ENCODE measurements around the gene NR2F1-AS1. TPM values are rescaled to one million over a fixed set of nuclear protein-coding genes. Genes with fewer than 3 reads are reported as not detected.

NR2F1-AS1 gene
- total and polyA plus RNA-seq, 2 experiments from 2014 or later = 0.59 to 4.5 TPM

- TF ChIP-seq, protein P1, sequence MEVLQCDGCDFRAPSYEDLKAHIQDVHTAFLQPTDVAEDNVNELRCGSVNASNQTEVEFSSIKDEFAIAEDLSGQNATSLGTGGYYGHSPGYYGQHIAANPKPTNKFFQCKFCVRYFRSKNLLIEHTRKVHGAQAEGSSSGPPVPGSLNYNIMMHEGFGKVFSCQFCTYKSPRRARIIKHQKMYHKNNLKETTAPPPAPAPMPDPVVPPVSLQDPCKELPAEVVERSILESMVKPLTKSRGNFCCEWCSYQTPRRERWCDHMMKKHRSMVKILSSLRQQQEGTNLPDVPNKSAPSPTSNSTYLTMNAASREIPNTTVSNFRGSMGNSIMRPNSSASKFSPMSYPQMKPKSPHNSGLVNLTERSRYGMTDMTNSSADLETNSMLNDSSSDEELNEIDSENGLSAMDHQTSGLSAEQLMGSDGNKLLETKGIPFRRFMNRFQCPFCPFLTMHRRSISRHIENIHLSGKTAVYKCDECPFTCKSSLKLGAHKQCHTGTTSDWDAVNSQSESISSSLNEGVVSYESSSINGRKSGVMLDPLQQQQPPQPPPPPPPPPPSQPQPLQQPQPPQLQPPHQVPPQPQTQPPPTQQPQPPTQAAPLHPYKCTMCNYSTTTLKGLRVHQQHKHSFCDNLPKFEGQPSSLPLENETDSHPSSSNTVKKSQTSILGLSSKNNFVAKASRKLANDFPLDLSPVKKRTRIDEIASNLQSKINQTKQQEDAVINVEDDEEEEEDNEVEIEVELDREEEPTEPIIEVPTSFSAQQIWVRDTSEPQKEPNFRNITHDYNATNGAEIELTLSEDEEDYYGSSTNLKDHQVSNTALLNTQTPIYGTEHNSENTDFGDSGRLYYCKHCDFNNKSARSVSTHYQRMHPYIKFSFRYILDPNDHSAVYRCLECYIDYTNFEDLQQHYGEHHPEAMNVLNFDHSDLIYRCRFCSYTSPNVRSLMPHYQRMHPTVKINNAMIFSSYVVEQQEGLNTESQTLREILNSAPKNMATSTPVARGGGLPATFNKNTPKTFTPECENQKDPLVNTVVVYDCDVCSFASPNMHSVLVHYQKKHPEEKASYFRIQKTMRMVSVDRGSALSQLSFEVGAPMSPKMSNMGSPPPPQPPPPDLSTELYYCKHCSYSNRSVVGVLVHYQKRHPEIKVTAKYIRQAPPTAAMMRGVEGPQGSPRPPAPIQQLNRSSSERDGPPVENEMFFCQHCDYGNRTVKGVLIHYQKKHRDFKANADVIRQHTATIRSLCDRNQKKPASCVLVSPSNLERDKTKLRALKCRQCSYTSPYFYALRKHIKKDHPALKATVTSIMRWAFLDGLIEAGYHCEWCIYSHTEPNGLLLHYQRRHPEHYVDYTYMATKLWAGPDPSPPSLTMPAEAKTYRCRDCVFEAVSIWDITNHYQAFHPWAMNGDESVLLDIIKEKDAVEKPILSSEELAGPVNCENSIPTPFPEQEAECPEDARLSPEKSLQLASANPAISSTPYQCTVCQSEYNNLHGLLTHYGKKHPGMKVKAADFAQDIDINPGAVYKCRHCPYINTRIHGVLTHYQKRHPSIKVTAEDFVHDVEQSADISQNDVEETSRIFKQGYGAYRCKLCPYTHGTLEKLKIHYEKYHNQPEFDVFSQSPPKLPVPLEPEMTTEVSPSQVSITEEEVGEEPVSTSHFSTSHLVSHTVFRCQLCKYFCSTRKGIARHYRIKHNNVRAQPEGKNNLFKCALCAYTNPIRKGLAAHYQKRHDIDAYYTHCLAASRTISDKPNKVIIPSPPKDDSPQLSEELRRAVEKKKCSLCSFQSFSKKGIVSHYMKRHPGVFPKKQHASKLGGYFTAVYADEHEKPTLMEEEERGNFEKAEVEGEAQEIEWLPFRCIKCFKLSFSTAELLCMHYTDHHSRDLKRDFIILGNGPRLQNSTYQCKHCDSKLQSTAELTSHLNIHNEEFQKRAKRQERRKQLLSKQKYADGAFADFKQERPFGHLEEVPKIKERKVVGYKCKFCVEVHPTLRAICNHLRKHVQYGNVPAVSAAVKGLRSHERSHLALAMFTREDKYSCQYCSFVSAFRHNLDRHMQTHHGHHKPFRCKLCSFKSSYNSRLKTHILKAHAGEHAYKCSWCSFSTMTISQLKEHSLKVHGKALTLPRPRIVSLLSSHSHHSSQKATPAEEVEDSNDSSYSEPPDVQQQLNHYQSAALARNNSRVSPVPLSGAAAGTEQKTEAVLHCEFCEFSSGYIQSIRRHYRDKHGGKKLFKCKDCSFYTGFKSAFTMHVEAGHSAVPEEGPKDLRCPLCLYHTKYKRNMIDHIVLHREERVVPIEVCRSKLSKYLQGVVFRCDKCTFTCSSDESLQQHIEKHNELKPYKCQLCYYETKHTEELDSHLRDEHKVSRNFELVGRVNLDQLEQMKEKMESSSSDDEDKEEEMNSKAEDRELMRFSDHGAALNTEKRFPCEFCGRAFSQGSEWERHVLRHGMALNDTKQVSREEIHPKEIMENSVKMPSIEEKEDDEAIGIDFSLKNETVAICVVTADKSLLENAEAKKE (CRISPR knock-in tag; IDR thresholded peaks at IDR 0.05) = no peak
- TF ChIP-seq ETS1 (IDR thresholded peaks at IDR 0.05) (no peak), STAT1 (IDR thresholded peaks at IDR 0.05; ENCODE audit: unreplicated experiment) (no peak), ZNF114 (CRISPR knock-in tag; IDR thresholded peaks at IDR 0.05) (no peak)
Observed at GRCh38 chr5:93430118-93430517, 150.9 kb downstream of the NR2F1-AS1 start (continued).

DNA sequence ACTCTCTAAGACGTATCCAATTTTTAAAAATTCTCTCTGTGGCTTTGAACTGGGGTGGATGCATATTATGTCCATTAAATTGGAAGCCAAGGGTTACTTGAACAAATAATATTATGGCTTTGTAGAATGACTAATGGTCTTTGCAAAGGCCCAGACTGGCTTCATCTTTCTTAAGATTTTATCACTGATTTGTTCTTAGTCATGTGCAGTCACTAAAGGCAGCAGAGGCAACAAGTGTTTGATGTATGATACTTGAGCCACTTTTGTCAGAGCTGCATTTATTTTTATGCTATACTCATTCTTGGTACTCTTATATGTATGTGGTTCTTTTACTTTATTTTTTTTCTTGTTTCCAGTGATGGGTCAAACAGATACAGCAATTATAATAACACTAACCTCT, 152.2 kb downstream of the NR2F1-AS1 start:
- Mint-ChIP-seq H3K36me3 (ENCODE audit: low read depth) (no peaks in the 10 kb centered on the region), H3K4me3 (no peak overlapping the region), H3K9me3 (no peaks in the 10 kb centered on the region), H3K27ac (no peak overlapping the region; the same call in 1 of the 2 replicates), H3K27me3 (ENCODE audit: insufficient read depth, low read depth, poor library complexity) (no peaks in the 10 kb centered on the region), H3K4me1 (peaks cover 40% of the 10 kb centered on the region)
- TF ChIP-seq POLR2AphosphoS5 (IDR thresholded peaks at IDR 0.05; ENCODE audit: low read depth) = no peak
- no peaks in the 10 kb centered on the region for H3K36me3 ChIP-seq (ENCODE audit: insufficient read depth)
- no peak for DNase-seq (ENCODE audit: low spot score)
- no peaks in the 10 kb centered on the region for H3F3A ChIP-seq (replicated peaks; ENCODE audit: low read depth)
- no peaks in the 10 kb centered on the region for H3K79me2 ChIP-seq (replicated peaks; ENCODE audit: insufficient read depth)
- H2AFZ ChIP-seq = no peak overlapping the region
- no peak overlapping the region for H3K27ac ChIP-seq (ENCODE audit: low read depth)
- H3K9me2 ChIP-seq (ENCODE audit: insufficient read depth) = no peaks in the 10 kb centered on the region
- H3K4me2 ChIP-seq = no peak overlapping the region
- H4K20me1 ChIP-seq (replicated peaks; ENCODE audit: insufficient read depth) = no peaks in the 10 kb centered on the region
- no peaks in the 10 kb centered on the region for H3K27me3 ChIP-seq (ENCODE audit: insufficient read depth)
- H3K4me3 ChIP-seq = no peak overlapping the region
- no peak for ATAC-seq
- peaks cover 18% of the 10 kb centered on the region for H3K4me1 ChIP-seq (ENCODE audit: insufficient read depth)
